ENCODE data around the gene ORMDL3.

DNA sequence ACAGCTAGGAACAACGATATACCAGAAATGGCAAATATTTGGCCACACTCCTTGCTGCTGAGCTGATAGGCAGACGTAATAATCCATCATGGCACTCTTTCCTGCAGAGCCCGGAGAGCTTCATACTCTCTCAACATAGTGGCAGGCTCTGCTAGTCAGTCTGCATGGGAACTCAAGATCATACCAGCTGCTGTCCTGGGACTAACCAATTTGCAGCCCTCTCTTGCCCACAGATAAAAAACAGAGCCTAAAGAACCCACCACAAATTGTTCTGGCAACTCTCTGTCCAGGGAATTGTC is 22.5 kb downstream of the ORMDL3 start:
- TF ChIP-seq SP1 (IDR thresholded peaks at IDR 0.05) (no peak), ARNT (IDR thresholded peaks at IDR 0.05) (no peak), FOXK2 (IDR thresholded peaks at IDR 0.05) (no peak), FOXM1 (IDR thresholded peaks at IDR 0.05; ENCODE audit: borderline replicate concordance) (no peak), TARDBP (IDR thresholded peaks at IDR 0.05) (no peak), HDGF (IDR thresholded peaks at IDR 0.05; ENCODE audit: borderline replicate concordance) (no peak), FOXA1 (IDR thresholded peaks at IDR 0.05) (no peak), BHLHE40 (IDR thresholded peaks at IDR 0.05; ENCODE audit: borderline replicate concordance) (no peak), NFRKB (IDR thresholded peaks at IDR 0.05) (no peak), ELF4 (IDR thresholded peaks at IDR 0.05) (no peak), SUZ12 (IDR thresholded peaks at IDR 0.05) (no peak), CTBP1 (IDR thresholded peaks at IDR 0.05; ENCODE audit: borderline replicate concordance) (no peak), ZNF384 (IDR thresholded peaks at IDR 0.05) (no peak)
